Spinal cord (tissue), 10 donors: Measurements from ENCODE around the gene ST6GALNAC3. TPM values are rescaled to one million over a fixed set of nuclear protein-coding genes. Genes with fewer than 3 reads are reported as not detected.
A peak's percentile ranks its signal among the peaks of the same experiment; 100 is the strongest.

Experiments used
- DNase-seq, 6 donors: peaks; one replicate each; pipeline versions ENCODE4 v3.0.0 to v3.0.0-alpha.2; 2013 to 2015; ENCODE audit warnings: low spot score in 6 of 6, low read depth in 4 of 6
- H3K27ac ChIP-seq: one replicate; pipeline ENCODE4 v1.5.1; 2013; ENCODE audit warnings: low read depth, low read length, control low read depth
- H3K27me3 ChIP-seq: one replicate; pipeline ENCODE4 v1.6.1; 2013; ENCODE audit warnings: low read length; ENCODE audit not compliant: control insufficient read depth, insufficient read depth
- H3K36me3 ChIP-seq: one replicate; pipeline ENCODE4 v1.6.1; 2013; ENCODE audit warnings: low read length; ENCODE audit not compliant: control insufficient read depth, insufficient read depth
- H3K4me1 ChIP-seq: one replicate; pipeline ENCODE4 v1.6.1; 2013; ENCODE audit warnings: low read length; ENCODE audit not compliant: control insufficient read depth, insufficient read depth
- H3K4me3 ChIP-seq: one replicate; pipeline ENCODE4 v1.5.1; 2013; ENCODE audit warnings: low read depth, low read length, control low read depth
- H3K9me3 ChIP-seq: one replicate; pipeline ENCODE4 v1.6.1; 2013; ENCODE audit warnings: low read length; ENCODE audit not compliant: control insufficient read depth, insufficient read depth
- WGBS: methylation state at CpG from one replicate; pipeline ENCODE4 v1.1.5; 2013; ENCODE audit warnings: missing lambda C conversion rate; ENCODE audit not compliant: insufficient coverage; 5-methylcytosine and 5-hydroxymethylcytosine counted together
- polyA plus RNA-seq, 2 donors: library from polyadenylated mRNA; unstranded; fragments of 120-200 nt; gene quantifications; one replicate each; pipeline ENCODE4 v1.2.1, GENCODE V29; 2013; ENCODE audit not compliant: insufficient read length in 2 of 2
- total RNA-seq, 2 donors: library from RNA; depleted of rRNA in 1 of 2; stranded (reverse); fragments of 120-200 nt in 1 of 2; fragments of >200 nt in 1 of 2; gene quantifications; one replicate each; pipeline versions ENCODE4 v1.2.3 to v1.2.4, GENCODE V29; 2013 to 2014
- donor health status: healthy.

The ST6GALNAC3 gene
- total and polyA plus RNA-seq, 4 donors, result 17.2 to 64.0 (median 26.0) TPM

DNA sequence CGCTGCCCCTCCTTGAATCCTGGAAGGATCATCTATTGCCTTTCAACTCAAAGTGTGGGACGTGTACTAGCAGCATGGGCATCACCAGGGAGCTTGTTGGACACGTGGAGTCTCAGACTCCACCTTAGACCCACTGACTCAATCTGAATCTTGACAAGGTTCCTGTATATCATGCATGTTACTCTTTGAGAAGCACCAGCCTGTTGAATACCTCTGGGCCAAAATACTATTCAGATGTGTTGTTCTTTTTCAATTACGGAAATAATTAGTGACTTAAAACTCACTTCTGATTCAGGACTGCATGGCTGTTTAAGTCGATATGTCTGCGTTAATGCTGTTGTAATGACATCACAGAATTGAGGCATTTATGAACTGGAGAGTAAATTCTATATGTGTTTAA, 70.8 kb downstream of the ST6GALNAC3 start:
- H3K27ac ChIP-seq, result no peak overlapping the region
- no peak for DNase-seq
- H3K36me3 ChIP-seq, result no peaks in the 10 kb centered on the region
- no peaks in the 10 kb centered on the region for H3K9me3 ChIP-seq
- H3K27me3 ChIP-seq, result peaks cover 2% of the 10 kb centered on the region
- H3K4me1 ChIP-seq, result no peaks in the 10 kb centered on the region
- H3K4me3 ChIP-seq, result no peak overlapping the region
- 56% methylated on average over 3 of the region's 6 CpGs for WGBS

DNA sequence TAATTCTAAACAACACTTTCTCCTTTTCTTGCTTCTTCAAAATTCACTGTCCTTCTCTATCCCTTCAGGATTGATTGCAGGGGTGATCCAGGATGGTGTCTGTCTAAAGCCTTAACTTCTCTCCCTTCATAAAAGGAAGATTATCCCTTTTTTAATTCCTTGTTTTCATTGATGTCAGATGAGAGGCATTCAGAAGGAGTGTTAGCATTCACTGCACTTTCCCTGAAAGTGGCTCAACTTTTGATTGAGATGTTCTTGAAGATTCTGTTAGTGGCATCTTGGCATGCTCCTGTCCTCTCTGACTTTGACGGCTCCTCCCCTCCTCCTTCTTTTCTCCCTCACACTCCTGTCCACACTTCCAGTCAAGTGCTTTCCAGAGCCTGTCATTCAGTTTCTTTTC, 71.6 kb downstream of the ST6GALNAC3 start:
- no peak for DNase-seq
- WGBS, result 63% methylated on average over 1 of the region's 1 CpG
- Histone ChIP-seq H3K4me1 (no peaks in the 10 kb centered on the region), H3K4me3 (no peak overlapping the region), H3K36me3 (no peaks in the 10 kb centered on the region), H3K27me3 (peaks cover 2% of the 10 kb centered on the region), H3K9me3 (no peaks in the 10 kb centered on the region), H3K27ac (no peak overlapping the region)

DNA sequence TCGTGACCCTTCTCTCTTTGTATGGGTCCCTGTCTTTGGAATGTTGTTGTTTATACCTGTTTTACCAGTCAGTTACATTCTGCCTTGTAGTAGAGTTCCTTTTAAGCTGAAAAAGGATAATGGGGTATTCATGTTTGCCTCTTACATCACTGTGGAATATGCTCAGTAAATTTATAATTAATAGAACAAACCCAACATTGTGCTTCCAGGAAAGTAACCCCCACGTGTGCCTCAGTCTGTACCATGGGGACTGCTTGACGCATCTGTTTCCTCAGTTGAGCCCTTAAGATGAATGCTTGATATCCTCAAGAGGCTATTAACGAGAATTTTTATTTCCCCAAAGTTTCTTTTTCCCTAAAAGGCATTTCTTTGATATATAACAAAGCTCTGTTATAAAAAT, 73.4 kb downstream of the ST6GALNAC3 start:
- Histone ChIP-seq H3K27ac (no peak overlapping the region), H3K36me3 (no peaks in the 10 kb centered on the region), H3K4me3 (no peak overlapping the region), H3K4me1 (no peaks in the 10 kb centered on the region), H3K27me3 (peaks cover 2% of the 10 kb centered on the region), H3K9me3 (no peaks in the 10 kb centered on the region)
- no peak for DNase-seq
- WGBS, result no CpG with 5 or more reads among the region's 4 CpGs

DNA sequence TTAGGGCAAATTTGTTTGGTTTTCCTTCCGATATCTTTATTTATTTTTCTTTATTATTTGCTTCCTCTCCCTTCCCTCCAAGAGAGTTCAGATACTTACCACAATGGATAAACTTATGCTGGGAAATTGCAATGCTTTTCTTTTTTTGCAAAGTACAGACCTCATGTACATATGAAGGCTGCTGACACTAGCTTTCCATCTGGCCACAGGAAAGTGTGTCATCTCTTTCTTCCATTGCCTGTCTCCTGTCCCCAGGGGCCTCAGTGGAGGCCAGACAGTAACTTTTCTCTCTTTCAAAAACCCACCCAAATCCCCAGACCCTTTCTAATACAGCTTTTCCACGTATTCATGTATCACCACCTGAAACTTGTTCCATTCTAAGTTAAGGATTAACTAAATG, 73.9 kb downstream of the ST6GALNAC3 start:
- no peak overlapping the region for H3K4me3 ChIP-seq
- DNase-seq, result no peak
- no CpG with 5 or more reads among the region's 2 CpGs for WGBS

DNA sequence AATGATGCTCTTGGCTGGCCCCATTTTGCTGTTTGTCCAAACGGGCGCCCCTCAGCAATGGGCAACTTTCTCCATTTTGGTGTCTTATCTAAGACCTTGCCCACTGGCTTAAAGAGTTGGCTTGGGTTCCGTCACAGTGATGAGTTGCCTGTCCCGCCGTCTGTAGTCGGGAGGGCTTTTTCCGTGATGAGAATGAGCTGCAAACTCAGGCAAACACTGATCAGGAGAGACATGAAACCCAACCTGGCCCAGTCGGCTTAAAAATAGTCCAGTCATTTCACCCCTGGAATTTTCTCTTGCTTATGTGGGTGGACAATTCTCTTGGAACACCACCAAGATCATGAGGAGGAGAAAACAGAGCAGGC, 79.3 kb downstream of the ST6GALNAC3 start:
- no peaks in the 10 kb centered on the region for H3K9me3 ChIP-seq
- no peaks in the 10 kb centered on the region for H3K4me1 ChIP-seq
- no peak for DNase-seq
- WGBS, result 86% methylated on average over 7 of the region's 8 CpGs
- H3K27ac ChIP-seq, result no peak overlapping the region
- no peaks in the 10 kb centered on the region for H3K36me3 ChIP-seq
- H3K27me3 ChIP-seq, result no peaks in the 10 kb centered on the region
- H3K4me3 ChIP-seq, result no peak overlapping the region

More for the DNA sequence above, 73.9 kb downstream of the ST6GALNAC3 start:
- H3K4me1 ChIP-seq, result no peaks in the 10 kb centered on the region
- peaks cover 2% of the 10 kb centered on the region for H3K27me3 ChIP-seq
- H3K27ac ChIP-seq, result no peak overlapping the region
- H3K9me3 ChIP-seq, result no peaks in the 10 kb centered on the region
- H3K36me3 ChIP-seq, result no peaks in the 10 kb centered on the region

DNA sequence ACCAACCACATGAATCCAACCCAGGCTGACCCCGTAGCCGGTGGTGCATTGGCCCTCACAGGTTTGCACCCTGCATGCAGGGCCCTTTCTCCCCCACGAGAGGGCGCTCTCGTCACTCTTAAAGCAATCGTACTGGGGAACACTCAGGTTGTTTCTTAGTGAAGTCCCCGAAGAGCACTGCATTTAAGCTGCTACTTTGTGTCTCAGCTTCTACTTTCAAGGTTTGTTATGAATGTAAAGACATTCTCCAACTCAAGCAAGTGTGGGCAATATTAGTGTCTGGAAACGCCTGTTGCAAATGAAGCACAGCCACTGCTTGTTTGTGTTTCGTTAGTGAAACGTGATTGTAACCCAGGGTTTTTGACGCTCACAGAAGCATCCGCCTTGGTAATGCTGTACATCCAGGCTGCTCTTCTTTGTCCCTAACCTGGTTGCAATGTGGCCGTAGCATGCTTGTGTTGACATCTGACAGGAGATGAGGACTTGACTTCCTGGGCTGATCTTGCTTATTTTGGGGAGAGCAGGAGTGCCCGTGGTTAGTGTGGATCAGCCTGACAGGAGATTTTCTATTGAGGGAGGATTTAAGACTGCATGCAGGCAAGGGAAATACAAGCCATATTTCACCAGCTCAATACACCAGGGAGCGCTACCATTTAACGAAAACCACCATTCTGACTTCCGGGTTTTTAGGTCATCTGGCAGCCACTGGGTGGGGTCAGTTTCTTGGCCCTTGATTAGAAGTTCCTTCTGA, 79.8 kb downstream of the ST6GALNAC3 start:
- Histone ChIP-seq H3K27me3 (no peaks in the 10 kb centered on the region), H3K4me1 (no peaks in the 10 kb centered on the region), H3K9me3 (no peaks in the 10 kb centered on the region), H3K27ac (no peak overlapping the region), H3K36me3 (no peaks in the 10 kb centered on the region), H3K4me3 (peak overlapping the region; percentile 33)
- DNase-seq, result peak; percentile 54 to 95 (median 77)
- 22% methylated on average over 11 of the region's 17 CpGs for WGBS

DNA sequence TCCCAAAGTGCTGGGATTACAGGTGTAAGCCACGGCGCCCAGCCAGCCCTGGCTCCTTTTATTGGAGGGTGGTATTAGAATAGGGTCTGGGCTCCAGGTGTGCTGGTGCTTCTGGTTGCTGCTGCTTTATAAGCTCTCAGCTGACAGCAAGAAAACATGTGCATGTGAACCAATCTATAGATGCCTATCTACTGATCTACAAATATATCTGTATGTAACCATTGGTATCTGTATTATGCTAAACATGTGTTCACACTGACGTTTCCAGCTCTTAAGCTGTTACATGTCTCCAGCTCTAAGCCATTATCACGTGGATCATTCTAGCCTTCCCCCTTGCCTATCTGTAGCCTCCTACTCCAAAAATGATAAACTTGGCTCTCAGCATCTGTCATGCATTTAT, 82.4 kb downstream of the ST6GALNAC3 start:
- no peak for DNase-seq
- Histone ChIP-seq H3K27ac (no peak overlapping the region), H3K36me3 (no peaks in the 10 kb centered on the region), H3K4me1 (no peaks in the 10 kb centered on the region), H3K27me3 (no peaks in the 10 kb centered on the region), H3K9me3 (no peaks in the 10 kb centered on the region), H3K4me3 (no peak overlapping the region)
- no CpG with 5 or more reads among the region's 4 CpGs for WGBS

DNA sequence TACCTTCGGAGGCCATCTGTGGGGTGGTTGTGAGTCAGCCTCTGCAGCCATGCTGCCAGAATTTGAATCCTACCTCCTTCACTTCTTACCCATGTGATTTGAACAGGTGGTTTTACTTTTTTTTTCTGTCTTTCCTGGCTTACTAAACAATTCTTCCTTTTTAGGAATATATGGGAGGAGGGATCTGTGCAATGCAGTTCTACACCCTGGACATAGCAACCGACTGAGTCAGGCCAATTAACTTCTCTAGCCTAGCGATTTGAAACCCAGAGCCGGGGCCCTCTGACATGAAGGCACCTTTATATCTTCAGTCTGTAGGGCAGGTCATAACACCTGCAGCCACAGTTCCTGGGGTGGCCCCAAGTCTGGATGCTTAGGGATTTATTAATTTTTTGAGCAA, 83.6 kb downstream of the ST6GALNAC3 start:
- H3K9me3 ChIP-seq, result no peaks in the 10 kb centered on the region
- H3K4me1 ChIP-seq, result no peaks in the 10 kb centered on the region
- no peak overlapping the region for H3K4me3 ChIP-seq
- H3K27me3 ChIP-seq, result no peaks in the 10 kb centered on the region
- H3K27ac ChIP-seq, result no peak overlapping the region
- no peaks in the 10 kb centered on the region for H3K36me3 ChIP-seq
- WGBS, result 100% methylated on average over 2 of the region's 4 CpGs
- DNase-seq, result no peak

DNA sequence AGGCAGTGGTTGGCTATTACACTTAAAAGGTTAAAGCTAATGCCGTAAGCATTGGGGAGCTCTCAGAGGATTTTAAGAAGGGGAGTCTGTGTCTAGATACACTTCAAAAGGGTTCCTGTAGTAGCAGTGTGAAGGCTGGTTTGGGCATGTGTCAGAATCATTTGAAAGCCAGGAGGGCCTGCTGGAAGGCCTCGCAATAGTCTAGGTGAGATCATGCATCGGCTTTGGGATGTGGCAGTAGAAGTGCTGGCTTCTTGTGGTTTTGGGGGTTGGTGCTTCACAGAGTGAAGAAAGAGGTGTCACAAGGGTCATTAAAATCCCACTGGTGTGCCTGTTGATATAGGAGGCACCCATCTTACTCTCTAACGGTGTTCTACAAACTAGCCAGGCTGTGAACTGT, 85.7 kb downstream of the ST6GALNAC3 start:
- no peaks in the 10 kb centered on the region for H3K36me3 ChIP-seq
- H3K4me1 ChIP-seq, result no peaks in the 10 kb centered on the region
- no peaks in the 10 kb centered on the region for H3K27me3 ChIP-seq
- no peak overlapping the region for H3K27ac ChIP-seq
- 98% methylated on average over 3 of the region's 4 CpGs for WGBS
- H3K9me3 ChIP-seq, result no peaks in the 10 kb centered on the region
- DNase-seq, result no peak
- H3K4me3 ChIP-seq, result no peak overlapping the region

DNA sequence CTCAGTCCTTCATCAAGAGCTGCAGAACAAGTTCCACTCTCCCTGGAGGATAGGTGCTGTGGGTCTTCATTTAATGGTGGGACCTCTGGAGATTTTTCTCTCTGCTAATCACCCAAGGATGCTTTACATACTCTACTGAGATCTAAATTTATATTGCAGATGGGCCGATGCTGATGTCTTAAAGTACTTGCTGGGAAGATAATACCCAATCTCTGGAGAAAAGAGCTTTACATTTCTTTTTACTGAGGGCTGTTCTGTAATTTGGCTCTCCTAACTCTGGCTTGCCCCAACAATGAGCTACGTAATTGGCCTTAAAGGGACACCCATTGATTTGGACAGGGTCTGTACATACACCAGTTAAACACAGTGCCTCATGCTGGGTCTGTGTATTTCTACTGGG, 86.9 kb downstream of the ST6GALNAC3 start:
- WGBS, result 50% methylated on average over 1 of the region's 2 CpGs
- Histone ChIP-seq H3K4me1 (no peaks in the 10 kb centered on the region), H3K36me3 (no peaks in the 10 kb centered on the region), H3K4me3 (no peak overlapping the region), H3K27me3 (no peaks in the 10 kb centered on the region), H3K9me3 (no peaks in the 10 kb centered on the region), H3K27ac (no peak overlapping the region)
- DNase-seq, result no peak
